Fibroblast of skin of back (primary cell): ENCODE measurements around the gene FOXO6. TPM values are rescaled to one million over a fixed set of nuclear protein-coding genes. Genes with fewer than 3 reads are reported as not detected.

Source experiments
- DNase-seq: peaks from one replicate; pipeline ENCODE4 v3.0.0-alpha.2; 2013
- polyA plus RNA-seq, 2 experiments: library from polyadenylated mRNA; unstranded; fragments of 120-200 nt; gene quantifications; one replicate each; pipeline ENCODE4 v1.2.1, GENCODE V29; 2013; ENCODE audit not compliant: insufficient read length in 2 of 2

The FOXO6 gene
- 0.17 TPM for polyA plus RNA-seq (2013, experiment 1 of 2; ENCODE audit: insufficient read length)
- polyA plus RNA-seq (2013, experiment 2 of 2; ENCODE audit: insufficient read length): 0.16 TPM

GRCh38 chr1:41360786-41361494 is at the start of gene FOXO6:
TSS of gene FOXO6 (plus strand) at chr1:41361434.
- DNase-seq: peak; percentile 97

- DNase-seq: no peak
Observed at GRCh38 chr1:41312991-41313645, 48.1 kb upstream of the FOXO6 start.

- DNase-seq: no peak
Observed at GRCh38 chr1:41313661-41314131, 47.5 kb upstream of the FOXO6 start.

GRCh38 chr1:41314376-41315145 is 46.7 kb upstream of the FOXO6 start:
- peak; percentile 71 for DNase-seq

GRCh38 chr1:41315146-41315822 is 46.0 kb upstream of the FOXO6 start:
- DNase-seq: peak; percentile 52

- no peak for DNase-seq
Observed at GRCh38 chr1:41315871-41316270, 45.4 kb upstream of the FOXO6 start.

GRCh38 chr1:41317361-41317760 is 43.9 kb upstream of the FOXO6 start:
- DNase-seq: peak; percentile 72

GRCh38 chr1:41318135-41318534 is 43.1 kb upstream of the FOXO6 start:
- DNase-seq: no peak

GRCh38 chr1:41319106-41319755 is 42.0 kb upstream of the FOXO6 start:
- no peak for DNase-seq

- DNase-seq: peak; percentile 34
Observed at GRCh38 chr1:41319807-41320711, 41.2 kb upstream of the FOXO6 start.

GRCh38 chr1:41320895-41321676 is 40.1 kb upstream of the FOXO6 start:
- no peak for DNase-seq

GRCh38 chr1:41322101-41322661 is 39.1 kb upstream of the FOXO6 start:
- no peak for DNase-seq

GRCh38 chr1:41322835-41323234 is 38.4 kb upstream of the FOXO6 start:
- DNase-seq: peak; percentile 34

- DNase-seq: no peak
Observed at GRCh38 chr1:41323243-41323642, 38.0 kb upstream of the FOXO6 start.

GRCh38 chr1:41325801-41326200 is 35.4 kb upstream of the FOXO6 start:
- DNase-seq: peak; percentile 77

GRCh38 chr1:41327383-41327999 is 33.7 kb upstream of the FOXO6 start:
- no peak for DNase-seq

- DNase-seq: no peak
Observed at GRCh38 chr1:41328001-41328615, 33.1 kb upstream of the FOXO6 start.

GRCh38 chr1:41328780-41329640 is 32.2 kb upstream of the FOXO6 start:
- no peak for DNase-seq
